ENCODE results near the gene LDLRAD3. TPM values are rescaled to one million over a fixed set of nuclear protein-coding genes. Genes with fewer than 3 reads are reported as not detected.

Gene LDLRAD3
- total and polyA plus RNA-seq, 3 experiments from 2014 or later, result 0.09 to 0.44 TPM; not detected in 1

- no peak for DNase-seq
- no peaks in the 10 kb centered on the region for H3K4me1 Mint-ChIP-seq
- H3K27ac Mint-ChIP-seq, result no peak overlapping the region
- H3K9me3 ChIP-seq (ENCODE audit: low read length), result no peaks in the 10 kb centered on the region
- H3K27me3 Mint-ChIP-seq, result peaks cover 11 to 36% of the 10 kb centered on the region in 2 donors
- H3K36me3 Mint-ChIP-seq, result no peaks in the 10 kb centered on the region
- H3K4me1 ChIP-seq (ENCODE audit: insufficient read depth, low read length), result no peaks in the 10 kb centered on the region
- H3K4me3 Mint-ChIP-seq, result no peak overlapping the region
- no peaks in the 10 kb centered on the region for H3K36me3 ChIP-seq (ENCODE audit: insufficient read depth, low read length)
- ChIA-PET POLR2A (no interaction called here), CTCF (no interaction called here)
- H3K9me3 Mint-ChIP-seq, result peaks cover 11 to 17% (median 14%) of the 10 kb centered on the region in 5 donors
- H3K27me3 ChIP-seq (ENCODE audit: insufficient read depth, low read length, poor library complexity, severe bottlenecking), result no peaks in the 10 kb centered on the region
- H3K4me3 ChIP-seq (ENCODE audit: low read length), result no peak overlapping the region
- no peak overlapping the region for H3K27ac ChIP-seq (ENCODE audit: low read depth, low read length)
Observed at GRCh38 chr11:36218283-36218921, 274.5 kb downstream of the LDLRAD3 start.

DNA sequence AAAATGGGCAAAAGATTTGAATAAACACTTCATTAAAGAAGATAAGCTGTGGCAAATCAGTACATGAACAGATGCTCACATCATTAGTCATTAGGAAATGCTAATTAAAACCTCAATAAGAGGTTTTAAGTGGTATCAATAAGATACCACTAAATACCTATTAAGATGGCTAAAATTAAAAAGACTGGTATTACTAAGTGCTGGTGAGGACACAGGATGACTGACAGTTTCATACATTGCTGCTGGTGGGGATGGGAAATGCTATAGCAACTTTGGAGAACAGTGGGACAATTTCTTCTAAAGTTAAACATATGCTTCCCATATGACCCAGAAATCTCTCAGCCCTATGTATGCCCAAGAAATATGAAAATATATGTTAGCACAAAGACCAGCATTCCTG, 276.1 kb downstream of the LDLRAD3 start:
- CTCF ChIA-PET, result no interaction called here

GRCh38 chr11:36222831-36223635, 279.2 kb downstream of the LDLRAD3 start:
- CTCF ChIA-PET, result no interaction called here
- no peaks in the 10 kb centered on the region for H3K4me1 Mint-ChIP-seq
- no peaks in the 10 kb centered on the region for H3K9me3 ChIP-seq (ENCODE audit: low read length)

More for the DNA sequence above, 276.1 kb downstream of the LDLRAD3 start:
- DNase-seq, result no peak
- Histone ChIP-seq H3K4me3 (ENCODE audit: low read length) (no peak overlapping the region), H3K27ac (ENCODE audit: low read depth, low read length) (no peak overlapping the region), H3K27me3 (ENCODE audit: insufficient read depth, low read length, poor library complexity, severe bottlenecking) (no peaks in the 10 kb centered on the region), H3K36me3 (ENCODE audit: insufficient read depth, low read length) (no peaks in the 10 kb centered on the region), H3K9me3 (ENCODE audit: low read length) (no peaks in the 10 kb centered on the region), H3K4me1 (ENCODE audit: insufficient read depth, low read length) (no peaks in the 10 kb centered on the region)
- Mint-ChIP-seq H3K4me3 (no peak overlapping the region), H3K27me3 (peaks cover 11 to 26% of the 10 kb centered on the region in 2 donors), H3K9me3 (peaks cover 11 to 17% (median 14%) of the 10 kb centered on the region in 5 donors), H3K27ac (no peak overlapping the region), H3K4me1 (no peaks in the 10 kb centered on the region), H3K36me3 (no peaks in the 10 kb centered on the region)
- POLR2A ChIA-PET, result no interaction called here

GRCh38 chr11:36224209-36224882, 280.5 kb downstream of the LDLRAD3 start:
- Mint-ChIP-seq H3K4me1 (no peaks in the 10 kb centered on the region), H3K36me3 (no peaks in the 10 kb centered on the region), H3K9me3 (peaks cover 10 to 14% (median 12%) of the 10 kb centered on the region in 5 donors), H3K27ac (peak overlapping the region in 1 of 8 donors; percentile 10), H3K4me3 (no peak overlapping the region), H3K27me3 (peaks cover 10 to 13% of the 10 kb centered on the region in 2 donors)
- Histone ChIP-seq H3K27ac (ENCODE audit: low read depth, low read length) (no peak overlapping the region), H3K4me1 (ENCODE audit: insufficient read depth, low read length) (no peaks in the 10 kb centered on the region), H3K36me3 (ENCODE audit: insufficient read depth, low read length) (no peaks in the 10 kb centered on the region), H3K9me3 (ENCODE audit: low read length) (no peaks in the 10 kb centered on the region), H3K4me3 (ENCODE audit: low read length) (no peak overlapping the region), H3K27me3 (ENCODE audit: insufficient read depth, low read length, poor library complexity, severe bottlenecking) (no peaks in the 10 kb centered on the region)
- CTCF ChIA-PET, result no interaction called here
- DNase-seq, result no peak
- POLR2A ChIA-PET, result no interaction called here

More at GRCh38 chr11:36222831-36223635, 279.2 kb downstream of the LDLRAD3 start:
- Histone ChIP-seq H3K4me1 (ENCODE audit: insufficient read depth, low read length) (no peaks in the 10 kb centered on the region), H3K4me3 (ENCODE audit: low read length) (no peak overlapping the region), H3K36me3 (ENCODE audit: insufficient read depth, low read length) (no peaks in the 10 kb centered on the region), H3K27me3 (ENCODE audit: insufficient read depth, low read length, poor library complexity, severe bottlenecking) (no peaks in the 10 kb centered on the region), H3K27ac (ENCODE audit: low read depth, low read length) (no peak overlapping the region)
- H3K9me3 Mint-ChIP-seq, result peaks cover 11 to 17% (median 14%) of the 10 kb centered on the region in 5 donors
- no peak overlapping the region for H3K4me3 Mint-ChIP-seq
- no peaks in the 10 kb centered on the region for H3K36me3 Mint-ChIP-seq
- H3K27ac Mint-ChIP-seq, result no peak overlapping the region
- peaks cover 10% of the 10 kb centered on the region in 2 donors for H3K27me3 Mint-ChIP-seq
- DNase-seq, result no peak
- POLR2A ChIA-PET, result no interaction called here

DNA sequence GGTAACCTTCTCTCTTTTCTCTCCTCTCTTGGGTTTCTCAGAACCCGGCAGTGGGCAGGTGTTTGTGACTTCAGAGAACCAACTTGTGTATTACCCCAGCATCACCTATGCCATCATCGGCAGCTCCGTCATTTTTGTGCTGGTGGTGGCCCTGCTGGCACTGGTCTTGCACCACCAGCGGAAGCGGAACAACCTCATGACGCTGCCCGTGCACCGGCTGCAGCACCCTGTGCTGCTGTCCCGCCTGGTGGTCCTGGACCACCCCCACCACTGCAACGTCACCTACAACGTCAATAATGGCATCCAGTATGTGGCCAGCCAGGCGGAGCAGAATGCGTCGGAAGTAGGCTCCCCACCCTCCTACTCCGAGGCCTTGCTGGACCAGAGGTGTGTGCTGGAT, 283.2 kb downstream of the LDLRAD3 start:
- ChIA-PET POLR2A (no interaction called here), CTCF (no interaction called here)
- no peak overlapping the region for H3K27ac ChIP-seq (ENCODE audit: low read depth, low read length)
- no peaks in the 10 kb centered on the region for H3K9me3 ChIP-seq (ENCODE audit: low read length)
- H3K27me3 ChIP-seq (ENCODE audit: insufficient read depth, low read length, poor library complexity, severe bottlenecking), result no peaks in the 10 kb centered on the region
- no peak overlapping the region for H3K4me3 ChIP-seq (ENCODE audit: low read length)
- no peak overlapping the region for H3K4me3 Mint-ChIP-seq
- DNase-seq, result no peak
- peaks cover 5 to 12% of the 10 kb centered on the region in 2 donors for H3K27me3 Mint-ChIP-seq
- peaks cover 0 to 1% (median 0%) of the 10 kb centered on the region in 3 donors for H3K4me1 Mint-ChIP-seq
- no peaks in the 10 kb centered on the region for H3K36me3 Mint-ChIP-seq
- no peak overlapping the region for H3K27ac Mint-ChIP-seq
- no peaks in the 10 kb centered on the region for H3K36me3 ChIP-seq (ENCODE audit: insufficient read depth, low read length)
- H3K4me1 ChIP-seq (ENCODE audit: insufficient read depth, low read length), result no peaks in the 10 kb centered on the region
- H3K9me3 Mint-ChIP-seq, result no peaks in the 10 kb centered on the region

DNA sequence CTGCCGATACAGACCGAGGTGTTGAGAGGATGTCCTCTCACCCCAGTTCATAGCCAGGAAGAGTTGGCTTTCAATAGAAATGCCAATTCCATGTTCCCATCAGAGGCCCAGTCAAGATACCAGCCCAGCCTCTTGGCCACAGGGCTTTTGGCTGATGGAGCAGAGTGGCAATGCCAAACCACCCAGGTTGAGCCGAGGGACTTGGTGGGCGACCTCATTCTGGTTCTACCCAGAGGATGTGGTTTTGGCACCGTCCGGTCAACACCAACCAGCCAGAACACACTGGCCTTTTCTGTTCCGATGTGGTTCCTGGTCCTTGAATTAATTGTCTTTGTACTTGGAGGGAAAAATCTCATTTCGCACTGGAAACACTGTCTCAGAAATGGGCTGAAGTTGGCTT, 284.8 kb downstream of the LDLRAD3 start:
- ChIA-PET CTCF (no interaction called here), POLR2A (no interaction called here)
- Histone ChIP-seq H3K4me1 (ENCODE audit: insufficient read depth, low read length) (no peaks in the 10 kb centered on the region), H3K36me3 (ENCODE audit: insufficient read depth, low read length) (no peaks in the 10 kb centered on the region), H3K9me3 (ENCODE audit: low read length) (no peaks in the 10 kb centered on the region), H3K27ac (ENCODE audit: low read depth, low read length) (no peak overlapping the region), H3K4me3 (ENCODE audit: low read length) (no peak overlapping the region), H3K27me3 (ENCODE audit: insufficient read depth, low read length, poor library complexity, severe bottlenecking) (no peaks in the 10 kb centered on the region)
- Mint-ChIP-seq H3K27ac (no peak overlapping the region), H3K36me3 (no peaks in the 10 kb centered on the region), H3K4me1 (peaks cover 0 to 1% (median 0%) of the 10 kb centered on the region in 3 donors), H3K27me3 (peaks cover 3 to 18% of the 10 kb centered on the region in 2 donors), H3K4me3 (no peak overlapping the region), H3K9me3 (no peaks in the 10 kb centered on the region)
- no peak for DNase-seq

- Histone ChIP-seq H3K9me3 (ENCODE audit: low read length) (no peaks in the 10 kb centered on the region), H3K27ac (ENCODE audit: low read depth, low read length) (no peak overlapping the region), H3K4me3 (ENCODE audit: low read length) (no peak overlapping the region), H3K36me3 (ENCODE audit: insufficient read depth, low read length) (no peaks in the 10 kb centered on the region), H3K27me3 (ENCODE audit: insufficient read depth, low read length, poor library complexity, severe bottlenecking) (no peaks in the 10 kb centered on the region), H3K4me1 (ENCODE audit: insufficient read depth, low read length) (no peaks in the 10 kb centered on the region)
- H3K27me3 Mint-ChIP-seq, result peaks cover 3 to 16% of the 10 kb centered on the region in 2 donors
- peaks cover 0 to 1% (median 0%) of the 10 kb centered on the region in 3 donors for H3K4me1 Mint-ChIP-seq
- no peaks in the 10 kb centered on the region for H3K36me3 Mint-ChIP-seq
- H3K27ac Mint-ChIP-seq, result no peak overlapping the region
- H3K4me3 Mint-ChIP-seq, result no peak overlapping the region
- ChIA-PET CTCF (no interaction called here), POLR2A (no interaction called here)
- H3K9me3 Mint-ChIP-seq, result no peaks in the 10 kb centered on the region
- DNase-seq, result no peak
Observed at GRCh38 chr11:36229091-36229705, 285.3 kb downstream of the LDLRAD3 start.
